Measurements from ENCODE around the gene CEP112.

- no peak for TF ChIP-seq CTCF (IDR thresholded peaks at IDR 0.05)
- TF ChIP-seq ZFX (IDR thresholded peaks at IDR 0.05; ENCODE audit: borderline replicate concordance), result no peak
Measured at GRCh38 chr17:65627891-65628643, 563.9 kb downstream of the CEP112 start.
